Measurements from ENCODE around the gene RNU7-1.
"Not testable (repeated sequence)": the region's sequence is repeated elsewhere in the genome, so short reads cannot be mapped to it uniquely, and the experiment has no call there.

RNU7-1 gene

DNA sequence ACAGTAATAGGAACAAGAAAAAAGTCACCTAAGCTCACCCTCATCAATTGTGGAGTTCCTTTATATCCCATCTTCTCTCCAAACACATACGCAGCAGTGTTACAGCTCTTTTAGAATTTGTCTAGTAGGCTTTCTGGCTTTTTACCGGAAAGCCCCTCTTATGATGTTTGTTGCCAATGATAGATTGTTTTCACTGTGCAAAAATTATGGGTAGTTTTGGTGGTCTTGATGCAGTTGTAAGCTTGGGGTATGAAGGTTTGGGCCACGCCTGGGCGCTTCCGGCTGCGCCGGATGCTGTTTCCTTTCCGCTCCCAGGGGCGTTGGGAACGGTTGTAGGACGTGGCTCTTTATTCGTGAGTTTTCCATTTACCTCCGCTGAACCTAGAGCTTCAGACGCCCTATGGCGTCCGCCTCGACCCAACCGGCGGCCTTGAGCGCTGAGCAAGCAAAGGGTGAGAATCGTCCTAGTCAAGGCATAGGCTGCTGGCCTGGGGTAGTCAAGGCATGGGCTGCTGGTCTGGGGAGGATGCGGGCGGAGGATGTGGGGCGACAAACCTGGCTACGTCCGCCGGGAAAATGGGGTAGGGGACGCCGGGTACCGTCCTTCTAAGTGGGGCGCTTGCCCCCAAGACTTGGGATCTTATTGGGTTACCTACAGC is at the start of gene RNU7-1, which contains the start of gene C12orf57:
Gene RNU7-1, plus strand, starts transcription at position 95 of the 659 bp plus-strand sequence.
Gene C12orf57, plus strand, starts transcription at position 301 of the 659 bp plus-strand sequence. Its CDS starts 100 bp downstream, at position 401.
- DNase-seq (ENCODE audit: extremely low spot score, insufficient read length, low read depth) (no peak), FAIRE-seq (no peak)

DNA sequence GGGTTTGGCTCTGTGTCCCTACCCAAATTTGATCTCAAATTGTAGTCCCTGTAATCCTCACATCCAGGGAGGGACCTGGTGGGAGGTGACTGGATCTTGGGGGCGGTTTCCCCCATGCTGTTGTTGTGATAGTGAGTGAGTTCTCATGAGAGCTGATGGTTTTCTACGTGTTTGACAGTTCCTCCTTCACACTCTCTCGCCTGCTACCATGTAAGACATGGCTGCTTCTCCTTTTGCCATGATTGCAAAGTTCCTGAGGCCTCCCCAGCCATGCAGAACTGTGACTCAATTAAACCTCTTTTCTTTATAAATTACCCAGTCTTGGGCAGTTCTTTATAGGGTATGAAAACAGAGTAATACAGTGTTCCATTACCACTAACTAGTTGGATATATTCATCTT is 49.3 kb upstream of the RNU7-1 start:
- FAIRE-seq (no peak), DNase-seq (ENCODE audit: extremely low spot score, insufficient read length, low read depth) (no peak)

DNA sequence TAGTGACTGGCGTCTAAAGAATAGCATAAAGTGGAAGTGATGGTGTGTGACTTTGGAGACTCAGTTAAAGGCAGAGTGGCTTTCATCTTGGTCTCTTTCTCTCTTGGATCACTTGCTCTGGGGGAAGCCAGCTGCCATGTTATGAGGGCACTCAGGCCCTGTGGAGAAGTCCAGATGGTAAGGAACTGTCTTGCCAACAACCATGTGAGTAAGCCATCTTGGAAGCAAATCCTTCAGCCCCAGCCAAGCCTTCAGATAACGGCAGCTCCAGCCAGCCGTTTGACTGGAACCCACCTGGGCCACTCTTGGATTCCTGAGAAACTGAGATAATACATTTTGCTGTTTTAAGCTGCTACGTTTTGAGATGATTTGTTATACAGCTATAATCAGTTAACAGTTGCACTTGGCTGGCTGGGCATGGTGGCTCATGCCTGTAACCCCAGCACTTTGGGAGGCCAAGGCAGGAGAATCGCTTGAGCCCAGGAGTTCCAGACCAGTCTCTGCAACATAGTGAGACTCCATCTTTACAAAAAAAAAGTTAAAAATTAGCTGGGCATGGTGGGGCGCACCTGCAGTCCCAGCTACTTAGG is 46.7 kb upstream of the RNU7-1 start:
- no peak for FAIRE-seq

DNA sequence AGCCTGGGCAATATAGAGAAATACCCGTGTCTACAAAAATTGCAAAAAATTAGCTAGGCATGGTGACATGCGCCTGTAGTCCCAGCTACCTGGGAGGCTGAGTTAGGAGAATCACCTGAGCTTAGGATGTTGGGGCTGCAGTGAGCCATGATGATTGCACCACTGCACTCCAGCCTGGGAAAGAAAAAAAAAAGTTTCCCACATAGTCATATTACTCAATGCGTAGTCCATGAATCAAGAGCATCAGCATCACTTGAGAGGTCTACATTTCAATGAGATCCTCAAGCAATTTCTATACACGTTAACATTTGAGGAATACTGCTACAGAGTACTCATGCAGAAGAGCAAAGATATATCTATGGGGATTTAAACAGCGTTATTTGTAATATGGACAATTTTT is 44.2 kb upstream of the RNU7-1 start:
- FAIRE-seq (no peak), DNase-seq (ENCODE audit: extremely low spot score, insufficient read length, low read depth) (no peak)

More for the DNA sequence above, 46.7 kb upstream of the RNU7-1 start:
- no peak for DNase-seq (ENCODE audit: extremely low spot score, insufficient read length, low read depth)

DNA sequence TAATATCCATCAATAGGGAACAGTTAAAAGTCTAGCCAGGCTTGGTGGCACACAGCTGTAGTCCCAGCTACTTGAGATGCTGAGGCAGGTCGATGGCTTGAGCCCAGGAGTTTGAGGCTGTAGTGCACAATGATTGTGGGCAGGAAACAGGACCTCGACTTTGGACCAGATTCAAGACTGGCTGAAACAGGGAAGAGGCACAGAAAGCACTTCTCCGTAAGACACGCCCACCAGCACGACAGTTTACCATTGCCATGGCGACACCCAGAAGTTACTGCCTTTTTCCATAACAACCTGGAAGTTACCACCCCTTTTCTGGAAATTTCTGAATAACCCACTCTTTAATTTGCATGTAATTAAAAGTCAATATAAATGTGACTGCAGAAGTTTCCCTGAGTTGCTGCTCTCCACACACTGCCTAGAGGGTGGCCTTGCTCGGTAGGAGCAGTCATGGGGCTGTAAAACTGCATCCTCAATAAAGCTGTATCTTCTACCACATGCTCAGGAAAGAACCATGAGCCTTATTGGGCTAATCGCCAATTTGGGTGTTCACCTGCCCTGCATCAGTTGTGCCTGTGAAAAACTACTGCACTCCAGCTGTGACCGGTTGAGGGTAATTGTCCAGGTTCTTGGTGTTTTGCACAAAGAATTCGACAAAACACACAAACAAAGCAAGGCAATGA is 43.6 kb upstream of the RNU7-1 start:
- FAIRE-seq (peak; percentile 35), DNase-seq (ENCODE audit: extremely low spot score, insufficient read length, low read depth) (no peak)

DNA sequence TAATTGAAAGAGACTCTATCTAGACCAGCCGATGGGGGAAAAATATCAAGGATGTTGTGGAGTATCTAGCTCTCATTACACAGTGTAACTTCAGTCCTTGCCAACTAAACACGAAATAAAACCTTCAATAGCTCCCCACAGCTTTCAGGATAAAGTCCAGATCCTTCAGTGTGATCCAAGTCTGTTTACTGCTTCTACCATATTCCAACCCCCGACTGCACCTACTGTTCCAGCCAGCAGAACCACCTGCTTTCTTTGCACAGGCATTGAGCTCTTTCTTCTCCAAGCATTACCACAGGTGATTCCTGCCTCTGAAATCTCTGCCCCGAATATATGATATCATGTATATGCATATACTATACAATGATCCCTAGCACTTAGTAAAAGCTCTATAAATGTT is 41.2 kb upstream of the RNU7-1 start:
- no peak for DNase-seq (ENCODE audit: extremely low spot score, insufficient read length, low read depth)
- FAIRE-seq = no peak

DNA sequence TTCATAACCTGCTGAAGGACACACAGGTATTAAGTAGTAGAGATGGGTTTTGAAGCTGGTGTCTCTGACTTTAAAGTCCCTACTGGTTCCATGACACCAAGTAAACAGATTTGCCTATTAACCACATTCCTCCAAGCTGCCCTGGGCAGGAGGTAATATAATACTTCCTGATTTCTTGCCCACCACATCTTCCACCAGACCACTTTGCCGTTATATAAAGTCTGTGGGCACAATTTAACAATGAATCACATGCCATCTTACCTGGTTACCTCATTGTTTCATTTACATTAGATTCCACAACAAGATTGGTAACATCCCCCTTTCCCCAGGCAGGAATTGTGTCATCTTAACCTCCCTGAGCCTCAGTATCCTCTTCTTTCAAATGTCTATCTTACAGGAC is 39.9 kb upstream of the RNU7-1 start:
- FAIRE-seq (no peak), DNase-seq (ENCODE audit: extremely low spot score, insufficient read length, low read depth) (no peak)

DNA sequence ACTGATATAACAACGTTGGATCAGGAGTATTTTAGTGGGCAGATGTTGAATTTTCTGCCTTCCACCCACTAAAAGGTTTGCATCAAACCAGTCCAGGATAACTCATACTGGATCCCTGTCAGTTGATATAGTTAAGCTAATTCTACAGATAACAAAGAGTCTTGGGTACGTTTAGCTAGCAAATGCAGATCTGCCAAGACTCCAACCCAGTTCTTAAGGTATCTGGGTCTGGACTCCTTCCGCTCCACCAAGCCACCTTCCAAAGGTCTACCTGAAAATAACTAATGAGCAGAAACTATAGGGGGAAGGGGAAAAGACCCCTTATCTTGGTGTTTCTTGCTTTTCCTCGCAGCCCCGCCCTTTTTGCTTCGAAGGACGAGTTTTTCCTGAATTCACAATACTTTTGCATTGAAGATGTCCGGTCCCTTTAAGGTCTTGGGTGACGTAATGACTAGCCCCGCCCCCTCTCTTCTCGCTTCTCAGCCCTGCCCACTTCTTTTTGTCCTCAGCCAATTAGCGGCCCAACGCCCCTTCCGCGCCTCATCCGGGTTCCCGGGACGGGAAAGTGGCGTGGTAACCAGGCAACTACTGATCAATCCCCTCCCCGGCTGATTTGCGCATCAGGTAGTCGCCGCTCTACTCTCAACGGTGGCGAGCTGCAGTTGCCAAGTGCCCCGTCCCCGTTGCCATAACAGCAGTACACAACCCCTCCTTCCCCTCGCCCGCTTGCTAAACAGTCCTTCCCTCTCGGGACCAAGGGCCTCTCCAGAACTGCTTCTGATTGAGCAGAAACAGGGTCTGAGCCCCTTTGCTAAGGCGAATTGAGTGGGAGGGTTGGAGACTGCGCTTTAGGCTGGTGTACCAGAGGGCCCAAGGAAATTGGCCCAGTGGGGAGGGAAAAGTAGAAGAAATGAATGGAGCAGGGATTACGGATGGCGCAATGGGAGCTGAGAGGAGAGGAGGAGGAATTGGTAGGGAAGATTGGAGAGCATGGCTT is 39.0 kb upstream of the RNU7-1 start, which contains the start of gene LRRC23:
Gene LRRC23, plus strand, starts transcription at position 543 of the 997 bp plus-strand sequence. CDS start 812 bp downstream, outside the sequence.
- DNase-seq (ENCODE audit: extremely low spot score, insufficient read length, low read depth) = peak; percentile 93
- FAIRE-seq = peak; percentile 99

DNA sequence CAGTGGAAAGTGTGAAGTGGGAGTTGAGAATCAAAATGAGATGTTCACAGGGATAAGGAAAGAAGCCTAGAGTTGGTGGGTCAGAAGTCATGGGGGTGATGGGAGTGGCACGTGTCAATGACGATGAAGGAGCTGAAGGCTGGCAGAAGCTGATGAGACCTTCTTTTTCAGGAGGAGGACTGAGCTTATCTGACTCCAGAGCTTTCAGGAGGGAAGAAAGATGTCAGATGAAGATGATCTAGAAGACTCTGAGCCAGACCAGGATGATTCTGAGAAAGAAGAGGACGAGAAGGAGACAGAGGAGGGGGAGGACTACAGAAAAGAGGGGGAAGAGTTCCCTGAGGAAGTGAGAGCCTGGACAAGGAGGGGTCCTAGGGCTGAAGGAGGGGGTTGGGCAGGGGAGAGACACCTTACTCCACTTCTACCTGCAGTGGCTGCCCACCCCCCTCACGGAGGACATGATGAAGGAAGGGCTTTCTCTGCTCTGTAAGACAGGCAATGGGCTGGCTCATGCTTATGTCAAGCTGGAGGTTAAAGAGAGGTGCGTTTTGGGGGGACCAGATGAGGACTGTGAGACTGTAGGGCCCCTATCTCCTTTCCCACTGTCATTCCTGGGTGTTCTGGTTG is 38.1 kb upstream of the RNU7-1 start:
- DNase-seq (ENCODE audit: extremely low spot score, insufficient read length, low read depth) (no peak), FAIRE-seq (no peak)

DNA sequence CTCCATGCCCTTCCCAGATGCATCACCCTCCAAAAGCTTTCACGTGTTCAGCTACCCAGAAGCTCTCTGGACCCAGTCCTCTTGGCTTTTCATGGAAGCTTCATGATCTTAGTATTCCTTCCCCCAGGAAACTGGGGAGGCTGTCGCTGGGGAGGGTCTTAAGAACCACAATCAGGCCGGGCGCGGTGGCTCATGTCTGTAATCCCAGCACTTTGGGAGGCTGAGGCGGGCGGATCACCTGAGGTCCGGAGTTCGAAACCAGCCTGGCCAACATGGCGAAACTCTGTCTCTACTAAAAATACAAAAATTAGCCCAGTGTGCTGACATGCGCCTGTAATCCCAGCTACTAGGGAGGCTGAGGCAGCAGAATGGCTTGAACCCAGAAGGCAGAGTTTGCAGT is 35.5 kb upstream of the RNU7-1 start:
- FAIRE-seq; DNase-seq (ENCODE audit: extremely low spot score, insufficient read length, low read depth): not testable (repeated sequence)

DNA sequence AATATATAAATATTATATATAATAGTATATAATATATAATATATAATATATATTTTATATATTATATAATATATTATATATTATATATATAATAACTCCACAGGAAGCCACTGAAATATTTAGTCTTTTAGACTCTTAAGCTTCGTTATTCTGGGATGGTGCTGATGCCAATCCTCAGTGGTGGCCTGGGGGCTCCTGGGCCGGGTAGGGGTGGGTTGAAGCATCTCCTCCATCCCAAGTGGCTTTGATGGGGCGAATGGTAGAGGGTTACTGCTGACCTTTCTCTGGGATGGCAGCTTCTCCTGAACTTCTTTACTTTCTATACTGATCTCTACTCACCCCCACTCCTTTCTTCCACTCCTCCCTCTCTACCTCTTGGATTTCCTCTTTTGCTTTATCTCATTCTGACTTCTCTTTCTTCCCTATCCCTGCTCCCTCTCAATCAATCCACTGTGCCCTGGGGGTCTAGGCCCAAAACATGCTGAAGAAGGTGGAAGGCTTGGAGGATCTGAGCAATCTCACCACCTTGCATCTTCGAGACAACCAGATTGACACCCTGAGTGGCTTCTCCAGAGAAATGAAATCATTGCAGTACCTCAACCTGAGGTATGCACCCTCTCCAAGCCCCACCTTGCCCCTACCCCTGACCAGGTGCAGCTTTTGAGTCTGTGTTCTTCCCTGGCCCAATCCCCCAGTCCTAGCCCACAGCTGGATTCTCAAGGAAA is 34.0 kb upstream of the RNU7-1 start:
- DNase-seq (ENCODE audit: extremely low spot score, insufficient read length, low read depth) = no peak

DNA sequence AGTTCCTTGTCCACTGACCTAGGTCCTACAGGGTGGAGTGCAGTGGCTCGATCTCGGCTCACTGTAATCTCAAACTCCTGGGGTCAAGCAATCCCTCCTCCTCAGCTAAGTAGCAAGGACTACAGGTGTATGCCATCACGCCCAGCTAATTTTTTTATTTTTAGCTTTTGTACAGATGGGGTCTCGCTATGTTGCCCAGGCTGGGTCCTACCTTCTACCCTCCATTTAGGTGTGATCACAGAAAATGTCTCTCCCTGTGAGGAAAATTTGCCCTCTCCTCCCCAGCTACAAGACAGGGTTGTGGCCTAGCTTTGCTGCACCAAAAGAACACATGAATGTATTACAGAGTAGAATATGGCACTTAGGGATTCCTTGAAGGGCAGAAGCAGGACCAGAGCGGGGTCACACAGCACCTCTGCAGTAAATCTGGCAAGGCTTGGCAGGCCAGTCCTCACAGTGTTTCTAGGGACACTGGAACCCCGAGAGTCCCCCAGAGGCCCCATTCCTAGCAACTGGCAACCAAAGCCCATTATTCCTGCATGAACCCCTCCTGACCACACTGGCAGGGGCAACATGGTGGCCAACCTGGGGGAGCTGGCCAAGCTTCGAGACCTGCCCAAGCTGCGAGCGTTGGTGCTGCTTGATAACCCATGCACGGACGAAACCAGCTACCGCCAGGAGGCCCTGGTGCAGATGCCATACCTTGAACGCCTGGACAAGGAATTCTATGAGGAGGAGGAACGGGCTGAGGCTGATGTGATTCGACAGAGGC is 31.3 kb upstream of the RNU7-1 start:
- FAIRE-seq (no peak), DNase-seq (ENCODE audit: extremely low spot score, insufficient read length, low read depth) (no peak)

More for the DNA sequence above, 34.0 kb upstream of the RNU7-1 start:
- no peak for FAIRE-seq

DNA sequence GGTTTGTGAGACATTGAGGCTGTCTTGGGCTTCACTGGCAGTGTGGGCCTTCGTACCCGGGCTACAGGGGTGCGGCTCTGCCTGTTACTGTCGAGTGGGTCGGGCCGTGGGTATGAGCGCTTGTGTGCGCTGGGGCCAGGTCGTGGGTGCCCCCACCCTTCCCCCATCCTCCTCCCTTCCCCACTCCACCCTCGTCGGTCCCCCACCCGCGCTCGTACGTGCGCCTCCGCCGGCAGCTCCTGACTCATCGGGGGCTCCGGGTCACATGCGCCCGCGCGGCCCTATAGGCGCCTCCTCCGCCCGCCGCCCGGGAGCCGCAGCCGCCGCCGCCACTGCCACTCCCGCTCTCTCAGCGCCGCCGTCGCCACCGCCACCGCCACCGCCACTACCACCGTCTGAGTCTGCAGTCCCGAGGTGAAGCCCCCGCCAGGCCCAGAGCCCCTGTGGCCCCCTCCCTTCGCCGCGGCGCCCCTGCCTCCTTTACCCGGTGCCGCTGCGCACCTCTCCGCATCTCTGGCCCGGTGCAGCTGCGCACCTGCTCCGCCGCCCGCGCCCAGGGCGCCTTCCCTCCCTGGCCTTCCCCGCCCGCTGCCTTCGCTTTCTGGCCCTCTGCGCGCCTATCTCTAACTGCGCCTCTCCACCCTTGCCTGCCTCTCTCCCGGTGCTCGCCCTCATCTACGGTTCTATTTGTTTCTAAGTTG is 29.2 kb upstream of the RNU7-1 start, which contains the start of gene ENO2:
Gene ENO2, plus strand, starts transcription at position 335 of the 701 bp plus-strand sequence. CDS start 1,253 bp downstream, outside the sequence.
- peak; percentile 77 for DNase-seq (ENCODE audit: extremely low spot score, insufficient read length, low read depth)
- peak; percentile 45 for FAIRE-seq

DNA sequence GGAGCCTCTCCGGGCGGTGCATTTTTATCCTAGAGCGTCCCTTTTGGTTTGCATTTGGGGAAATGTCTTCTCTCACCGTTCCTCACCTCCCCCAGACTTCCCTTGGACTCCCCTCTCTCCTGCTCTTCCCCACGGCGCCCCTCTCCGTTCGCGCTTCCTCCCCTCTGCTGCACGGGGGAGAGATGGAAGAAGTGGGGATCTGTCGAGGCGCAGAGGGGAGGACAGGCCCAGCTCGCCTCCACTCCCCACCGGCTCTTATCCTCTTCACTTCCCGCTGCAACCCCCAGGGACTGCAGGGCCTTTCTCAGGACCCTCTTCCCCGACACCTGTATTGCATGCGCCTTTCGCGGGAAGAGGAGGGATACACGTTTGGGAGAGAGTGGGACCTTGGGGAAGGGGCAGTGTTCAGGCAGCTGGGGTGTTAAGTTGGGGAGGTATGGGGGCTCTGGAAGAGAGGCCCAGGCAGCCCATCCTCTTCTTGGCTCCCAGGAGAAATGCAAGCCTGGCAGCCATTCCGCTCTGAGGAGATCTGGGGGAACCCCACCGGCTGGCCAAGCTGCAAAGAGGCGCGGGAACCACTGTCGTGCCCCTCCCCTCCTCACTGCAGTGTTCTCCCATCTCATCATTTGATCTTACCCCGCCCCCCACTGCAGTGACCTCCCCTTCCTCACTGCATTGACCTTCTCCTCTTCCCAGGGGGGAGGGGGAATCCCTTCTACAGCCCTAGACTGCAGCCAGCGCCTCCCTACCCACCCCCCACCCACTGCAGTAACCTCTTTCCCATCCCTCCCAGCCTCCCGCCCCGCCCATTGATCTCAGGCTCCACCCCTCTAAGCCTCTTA is 28.4 kb upstream of the RNU7-1 start:
- DNase-seq (ENCODE audit: extremely low spot score, insufficient read length, low read depth) = no peak
- peak; percentile 75 for FAIRE-seq

DNA sequence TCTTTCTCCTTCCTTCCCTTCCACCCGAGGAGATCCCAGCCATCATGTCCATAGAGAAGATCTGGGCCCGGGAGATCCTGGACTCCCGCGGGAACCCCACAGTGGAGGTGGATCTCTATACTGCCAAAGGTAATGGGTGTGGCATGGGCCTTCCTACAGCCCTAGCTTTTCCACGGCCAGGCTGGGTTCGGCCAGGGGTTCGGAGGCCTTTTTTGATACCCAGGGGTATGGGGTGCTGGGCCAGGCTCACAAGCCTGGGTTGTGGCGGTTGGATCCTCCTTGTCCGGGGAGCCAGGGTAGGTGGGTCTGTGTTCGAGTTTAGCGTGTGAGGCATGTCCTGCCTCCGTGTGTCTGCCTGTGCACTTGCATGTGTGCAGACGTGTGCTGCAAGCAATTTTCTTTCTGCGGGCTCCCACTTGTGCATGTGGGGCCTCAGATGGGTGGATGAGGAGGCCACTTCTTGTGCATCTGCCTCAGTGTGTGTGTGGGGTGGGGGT is 27.8 kb upstream of the RNU7-1 start:
- no peak for DNase-seq (ENCODE audit: extremely low spot score, insufficient read length, low read depth)
- FAIRE-seq = no peak

Data from GM18507 (cell line).